NCI-H146 (cell line): ENCODE measurements around the gene TEX264.

Source experiments
- DNase-seq: peaks from one replicate; lab custom pipeline; 2025; lab: John Stamatoyannopoulos, UW

Gene TEX264

DNA sequence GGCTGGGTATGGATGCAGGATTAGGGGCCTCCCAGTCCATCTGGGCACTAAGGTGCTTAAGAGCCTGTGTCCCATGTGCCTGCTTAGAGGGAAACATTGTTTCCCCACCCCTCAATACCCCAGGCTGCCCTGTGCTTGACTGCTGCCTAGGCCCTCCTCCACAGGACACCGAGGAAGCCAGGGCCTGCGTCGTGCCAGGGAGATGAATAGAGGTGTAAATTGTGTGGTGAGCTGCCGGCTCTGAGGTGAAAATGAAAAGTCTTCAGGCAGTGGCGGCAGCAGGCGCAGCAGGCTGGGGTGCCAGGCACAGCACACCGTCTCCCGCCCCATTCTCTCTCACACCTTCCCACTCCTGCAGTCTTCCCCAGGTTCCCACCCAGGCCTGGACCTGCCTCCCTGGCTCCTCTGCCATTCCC, 21.9 kb downstream of the TEX264 start:
- DNase-seq, result no peak

DNA sequence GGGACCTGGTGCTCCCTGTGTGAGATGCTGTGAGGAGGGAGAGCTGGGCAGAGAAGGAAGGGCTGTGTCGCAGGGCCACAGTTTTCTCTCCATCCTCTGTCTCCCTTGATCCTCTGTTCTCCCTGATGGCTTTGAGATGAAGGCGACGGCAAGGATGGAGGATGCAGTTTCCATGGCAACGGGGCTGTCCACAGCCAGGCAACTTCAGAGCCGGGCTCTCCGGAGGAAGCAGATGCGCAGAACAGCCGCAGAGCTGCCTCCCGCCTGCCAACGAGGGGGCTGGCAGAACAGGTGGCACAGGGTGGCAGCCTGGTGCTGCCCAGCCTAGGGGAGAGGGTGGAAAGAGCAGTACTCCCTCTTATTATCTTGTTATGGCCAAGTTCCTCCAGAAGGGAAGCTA, 25.9 kb downstream of the TEX264 start:
- DNase-seq, result no peak

DNA sequence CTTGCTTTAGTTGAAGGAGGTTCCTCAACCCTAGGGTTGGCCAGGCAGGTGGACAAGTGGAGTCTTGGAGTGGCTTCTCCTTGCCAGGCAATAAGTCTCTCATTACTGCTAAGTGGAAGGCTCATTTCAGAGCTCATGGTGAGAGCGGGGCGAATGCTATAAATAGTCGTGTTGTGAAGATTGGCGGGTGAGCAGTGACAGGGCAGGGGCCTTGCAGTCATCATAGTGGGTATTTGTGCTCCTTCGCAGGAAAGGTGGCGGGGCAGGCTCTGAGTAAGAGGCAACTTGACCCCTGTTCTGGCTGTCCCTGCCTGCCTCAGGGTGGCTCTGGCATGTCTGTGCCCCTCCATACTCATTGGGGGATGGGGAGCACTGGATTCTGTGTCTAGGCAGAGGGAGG, 27.2 kb downstream of the TEX264 start:
- no peak for DNase-seq

DNA sequence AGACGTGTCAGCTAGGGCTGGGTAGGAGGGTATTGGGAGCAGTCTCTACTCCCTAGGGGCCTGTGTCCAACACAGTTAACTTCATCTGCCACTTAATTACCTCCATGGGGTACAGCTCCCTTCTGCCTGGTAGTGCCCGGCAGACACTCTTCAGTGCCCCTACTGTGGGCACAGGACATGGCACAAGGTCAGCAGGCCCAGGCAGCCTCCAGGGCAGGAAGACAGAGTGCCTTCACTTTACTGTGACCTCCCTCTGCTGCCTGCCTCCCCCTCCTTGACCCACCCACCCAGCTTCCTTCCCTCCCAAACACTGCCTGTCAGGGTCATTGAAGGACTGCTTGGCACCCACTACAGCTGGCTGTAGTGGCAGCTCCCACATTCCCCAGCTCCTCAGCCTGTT, 29.4 kb downstream of the TEX264 start:
- no peak for DNase-seq

GRCh38 chr3:51702156-51702555, 31.1 kb downstream of the TEX264 start:
- DNase-seq, result no peak

DNA sequence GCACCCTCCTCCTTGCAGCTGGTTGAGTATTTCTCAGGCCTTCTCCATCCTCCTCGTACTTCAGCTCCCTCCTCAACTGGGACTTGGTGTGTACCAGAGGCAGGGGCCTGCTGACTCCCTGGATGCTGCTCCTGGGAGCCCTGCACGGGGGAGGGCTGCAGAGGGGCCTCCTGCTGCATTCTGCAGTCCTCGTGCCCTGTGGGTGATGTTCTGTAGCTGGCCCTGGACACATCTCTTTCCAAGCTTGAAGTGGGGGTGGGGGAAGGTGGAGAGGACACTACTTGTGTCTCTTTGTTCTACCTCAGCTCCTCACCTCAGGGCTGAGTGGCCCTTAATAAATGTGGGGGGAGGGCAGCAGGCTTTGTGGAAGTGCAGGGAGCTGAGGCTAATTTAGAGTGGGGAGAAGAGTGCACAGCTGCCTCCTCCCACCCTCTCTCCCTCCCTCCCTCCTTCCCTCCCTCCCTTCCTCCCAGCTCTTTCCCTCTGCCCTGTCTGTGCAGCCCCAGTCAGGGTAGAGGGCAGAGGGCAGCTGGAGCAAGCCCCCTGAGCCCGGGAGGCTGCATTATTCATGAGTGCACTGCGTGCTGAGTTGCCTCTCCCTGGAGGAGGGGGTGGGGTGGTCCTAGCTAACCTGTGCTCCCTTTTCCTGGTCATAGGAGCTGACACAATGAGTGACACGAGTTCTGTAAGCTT, 32.2 kb downstream of the TEX264 start:
- no peak for DNase-seq

DNA sequence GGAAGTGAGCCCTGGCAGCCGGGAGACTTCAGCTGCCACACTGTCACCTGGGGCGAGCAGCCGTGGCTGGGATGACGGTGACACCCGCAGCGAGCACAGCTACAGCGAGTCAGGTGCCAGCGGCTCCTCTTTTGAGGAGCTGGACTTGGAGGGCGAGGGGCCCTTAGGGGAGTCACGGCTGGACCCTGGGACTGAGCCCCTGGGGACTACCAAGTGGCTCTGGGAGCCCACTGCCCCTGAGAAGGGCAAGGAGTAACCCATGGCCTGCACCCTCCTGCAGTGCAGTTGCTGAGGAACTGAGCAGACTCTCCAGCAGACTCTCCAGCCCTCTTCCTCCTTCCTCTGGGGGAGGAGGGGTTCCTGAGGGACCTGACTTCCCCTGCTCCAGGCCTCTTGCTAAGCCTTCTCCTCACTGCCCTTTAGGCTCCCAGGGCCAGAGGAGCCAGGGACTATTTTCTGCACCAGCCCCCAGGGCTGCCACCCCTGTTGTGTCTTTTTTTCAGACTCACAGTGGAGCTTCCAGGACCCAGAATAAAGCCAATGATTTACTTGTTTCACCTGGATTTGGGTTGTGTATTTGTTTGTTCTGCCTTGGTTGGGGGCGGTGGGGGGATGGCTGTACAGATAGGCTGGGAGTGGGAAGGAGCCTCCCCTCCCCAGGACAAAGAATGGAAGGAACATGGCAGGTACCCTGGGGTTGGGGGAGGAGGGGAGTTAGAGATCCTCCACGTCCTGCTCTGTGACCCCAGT, 32.9 kb downstream of the TEX264 start:
- no peak for DNase-seq

DNA sequence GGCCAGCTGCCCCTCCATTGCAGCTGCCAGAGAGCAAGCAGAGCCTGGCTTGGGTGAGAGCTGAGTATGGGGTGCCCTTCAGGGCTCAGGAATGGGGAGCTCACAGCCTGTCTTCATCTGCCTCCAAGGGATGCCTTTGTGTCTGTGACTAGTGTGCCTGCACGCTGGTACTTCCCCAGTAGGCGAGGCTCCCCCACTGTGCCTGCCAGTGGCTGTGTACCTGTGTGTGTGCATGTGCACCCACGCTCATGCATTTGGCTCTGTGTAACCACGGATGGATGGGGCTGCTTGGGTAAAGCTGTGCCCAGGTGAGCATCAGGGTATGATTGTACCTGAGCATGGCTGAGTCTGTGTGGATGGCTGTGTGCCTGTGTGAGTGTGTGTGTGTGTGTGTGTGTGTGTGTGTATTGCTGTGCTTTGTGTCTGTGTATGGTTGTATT, 33.5 kb downstream of the TEX264 start:
- DNase-seq, result no peak

- no peak for DNase-seq
These were observed 34.4 kb downstream of the TEX264 start for GRCh38 chr3:51705276-51706020.

DNA sequence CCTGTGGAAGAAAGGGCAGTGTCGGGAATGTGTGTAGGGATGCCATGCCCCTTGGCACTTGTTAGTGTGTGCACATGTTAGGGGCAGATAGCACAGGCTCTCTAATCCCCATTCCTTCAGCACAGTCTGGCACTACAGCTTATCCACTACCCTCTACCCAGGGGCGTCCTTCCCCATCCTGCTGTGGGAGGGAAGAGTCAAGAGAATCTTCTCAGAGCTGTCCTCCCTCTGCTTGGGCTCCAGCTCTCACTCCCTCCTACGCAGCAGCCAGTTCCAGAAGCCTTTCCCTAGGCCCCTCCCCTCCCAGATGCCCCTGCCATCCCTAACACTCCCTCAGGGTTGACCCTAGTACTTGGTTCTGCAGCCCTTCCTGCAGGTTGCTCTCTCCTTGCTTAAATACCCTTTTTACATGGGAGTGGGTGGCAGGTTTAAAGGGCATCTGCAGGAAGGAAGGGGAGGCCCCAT, 35.0 kb downstream of the TEX264 start:
- DNase-seq, result no peak

GRCh38 chr3:51706788-51707731, 36.0 kb downstream of the TEX264 start, which contains the start of gene GRM2:
Gene GRM2 (plus strand): TSS chr3:51707068. CDS start chr3:51708984, 1,916 bp downstream.
- peak; percentile 75 for DNase-seq

DNA sequence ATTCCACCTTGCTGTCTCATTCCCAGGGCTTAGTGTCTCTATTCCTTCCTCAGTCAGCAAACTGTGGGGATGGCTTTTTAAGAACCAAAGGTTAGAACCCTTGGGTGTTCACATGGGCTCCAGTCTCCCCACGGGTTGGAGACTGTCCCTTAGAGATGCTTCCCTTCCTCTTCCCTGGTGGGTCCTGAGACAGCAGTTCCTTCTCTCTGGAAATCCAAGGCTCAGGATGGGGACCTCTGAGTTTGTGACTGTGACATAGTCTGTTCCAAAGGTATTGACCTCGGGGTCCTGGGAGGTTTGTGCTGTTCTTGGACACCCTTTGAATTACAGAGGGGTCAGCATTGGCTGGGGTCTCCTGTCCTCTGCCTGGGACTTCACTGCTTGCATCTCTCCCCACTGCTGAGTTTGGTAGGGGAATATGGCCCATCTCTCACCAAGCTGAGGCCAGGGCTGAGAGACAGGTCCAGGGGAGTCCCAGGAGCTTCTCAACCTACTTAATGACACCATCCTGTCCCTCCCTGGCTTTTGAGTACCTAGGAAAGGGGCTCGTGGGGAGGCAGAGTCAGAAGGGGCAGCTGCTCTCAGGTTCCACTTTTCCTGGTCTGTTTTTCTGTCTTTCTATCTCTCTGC, 37.3 kb downstream of the TEX264 start:
- DNase-seq, result no peak

GRCh38 chr3:51709004-51709420, 38.0 kb downstream of the TEX264 start:
- no peak for DNase-seq

DNA sequence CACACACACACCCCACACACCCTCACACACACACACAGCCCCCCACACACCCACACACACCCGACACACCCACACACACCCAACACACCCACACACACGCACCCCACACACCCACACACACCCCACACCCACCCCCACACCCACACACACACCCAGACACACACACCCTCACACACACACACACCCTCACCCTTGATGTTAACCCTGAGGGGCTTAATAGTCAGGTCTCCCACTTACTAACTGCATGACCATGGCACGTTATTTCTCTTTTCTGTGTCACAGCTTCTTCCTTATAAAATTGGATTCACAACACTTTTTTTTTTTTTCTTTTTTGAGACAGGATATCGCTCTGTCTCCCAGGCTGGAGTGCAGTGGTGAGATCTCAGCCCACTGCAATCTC, 38.6 kb downstream of the TEX264 start:
- no peak for DNase-seq

DNA sequence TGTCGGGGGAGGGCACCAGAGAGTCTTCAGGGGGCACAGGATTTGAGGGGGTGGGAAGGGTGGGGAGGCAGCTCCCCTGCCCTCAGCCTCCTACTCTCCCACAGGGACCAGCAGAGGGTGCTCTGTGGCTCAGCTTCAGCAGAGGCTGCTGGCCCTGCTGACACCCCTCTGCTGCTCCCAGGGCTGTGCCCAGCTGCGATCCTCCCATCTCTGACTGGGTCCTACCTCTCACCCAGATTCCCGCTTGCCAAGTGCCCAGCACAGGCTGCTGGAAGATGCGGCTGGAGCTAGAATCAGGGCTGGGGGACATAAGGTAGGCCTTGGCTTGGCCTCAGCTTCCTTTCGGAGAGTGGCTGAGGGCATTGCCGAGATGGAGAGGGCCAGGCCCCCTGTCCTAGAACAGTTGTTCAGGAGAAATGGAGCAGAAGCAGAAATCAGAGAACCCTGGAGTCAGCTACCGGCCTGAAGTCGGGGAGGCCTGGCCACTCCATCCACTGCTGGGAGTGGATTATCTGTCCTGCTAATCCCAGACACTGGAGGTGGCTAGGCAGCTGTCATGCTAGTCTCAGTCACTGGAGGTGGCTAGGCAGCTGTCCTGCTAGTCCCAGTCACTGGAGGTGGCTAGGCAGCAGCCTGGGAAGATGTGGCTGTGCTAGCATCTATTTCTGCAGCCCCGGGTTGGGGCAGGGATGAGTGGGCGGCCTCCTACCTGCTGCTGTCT, 39.7 kb downstream of the TEX264 start:
- DNase-seq, result no peak

- no peak for DNase-seq
These were observed 40.4 kb downstream of the TEX264 start for GRCh38 chr3:51711352-51712037.

GRCh38 chr3:51712038-51712420, 41.0 kb downstream of the TEX264 start:
- DNase-seq, result no peak

GRCh38 chr3:51712511-51712931, 41.5 kb downstream of the TEX264 start:
- no peak for DNase-seq

DNA sequence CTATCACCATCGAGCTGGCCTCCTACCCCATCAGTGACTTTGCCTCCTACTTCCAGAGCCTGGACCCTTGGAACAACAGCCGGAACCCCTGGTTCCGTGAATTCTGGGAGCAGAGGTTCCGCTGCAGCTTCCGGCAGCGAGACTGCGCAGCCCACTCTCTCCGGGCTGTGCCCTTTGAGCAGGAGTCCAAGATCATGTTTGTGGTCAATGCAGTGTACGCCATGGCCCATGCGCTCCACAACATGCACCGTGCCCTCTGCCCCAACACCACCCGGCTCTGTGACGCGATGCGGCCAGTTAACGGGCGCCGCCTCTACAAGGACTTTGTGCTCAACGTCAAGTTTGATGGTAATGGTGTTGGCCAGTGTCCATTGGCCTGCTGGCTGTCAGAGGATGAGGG, 41.9 kb downstream of the TEX264 start:
- no peak for DNase-seq
